HG03521 (cell line): ENCODE measurements around the gene CMTM7.

Experiments
- ATAC-seq: cut with Tn5 transposase; IDR thresholded peaks from one replicate; pipeline ENCODE4 v1.9.1; 2021; ENCODE audit warnings: mild to moderate bottlenecking, moderate library complexity; ENCODE audit not compliant: unreplicated experiment

Gene CMTM7

GRCh38 chr3:32413845-32414521 is 22.3 kb downstream of the CMTM7 start:
- ATAC-seq, result no peak

- peak; percentile 65 for ATAC-seq
These were observed 23.0 kb downstream of the CMTM7 start for GRCh38 chr3:32414522-32415202.

GRCh38 chr3:32419742-32420125 is 28.1 kb downstream of the CMTM7 start:
- no peak for ATAC-seq

- peak; percentile 46 for ATAC-seq
These were observed 28.7 kb downstream of the CMTM7 start for GRCh38 chr3:32420126-32421038.

- ATAC-seq, result no peak
These were observed 29.5 kb downstream of the CMTM7 start for GRCh38 chr3:32421185-32421584.

- ATAC-seq, result no peak
These were observed 30.6 kb downstream of the CMTM7 start for GRCh38 chr3:32421991-32422859.

GRCh38 chr3:32422943-32423342 is 31.3 kb downstream of the CMTM7 start:
- ATAC-seq, result no peak

- ATAC-seq, result peak; percentile 50
These were observed 31.9 kb downstream of the CMTM7 start for GRCh38 chr3:32423534-32423933.

GRCh38 chr3:32423956-32424557 is 32.4 kb downstream of the CMTM7 start:
- ATAC-seq, result peak; percentile 5

GRCh38 chr3:32424581-32425250 is 33.1 kb downstream of the CMTM7 start:
- ATAC-seq, result no peak

- peak; percentile 70 for ATAC-seq
These were observed 36.7 kb downstream of the CMTM7 start for GRCh38 chr3:32428092-32429068.

GRCh38 chr3:32430900-32431299 is 39.2 kb downstream of the CMTM7 start:
- no peak for ATAC-seq

- no peak for ATAC-seq
These were observed 39.8 kb downstream of the CMTM7 start for GRCh38 chr3:32431481-32431880.

- no peak for ATAC-seq
These were observed 40.5 kb downstream of the CMTM7 start for GRCh38 chr3:32432045-32432710.

- no peak for ATAC-seq
These were observed 41.3 kb downstream of the CMTM7 start for GRCh38 chr3:32432711-32433530.

GRCh38 chr3:32434206-32434605 is 42.6 kb downstream of the CMTM7 start:
- ATAC-seq, result no peak
